ENCODE data around the gene ZNF511. TPM values are rescaled to one million over a fixed set of nuclear protein-coding genes. Genes with fewer than 3 reads are reported as not detected.

The ZNF511 gene
- total and polyA plus RNA-seq, 2 experiments from 2014 or later, result 53.7 to 150 TPM

GRCh38 chr10:133310399-133310755 lies 1.7 kb downstream of the ZNF511 start:
- H3K4me3 ChIP-seq, result no peak overlapping the region
- TF ChIP-seq, protein P1, sequence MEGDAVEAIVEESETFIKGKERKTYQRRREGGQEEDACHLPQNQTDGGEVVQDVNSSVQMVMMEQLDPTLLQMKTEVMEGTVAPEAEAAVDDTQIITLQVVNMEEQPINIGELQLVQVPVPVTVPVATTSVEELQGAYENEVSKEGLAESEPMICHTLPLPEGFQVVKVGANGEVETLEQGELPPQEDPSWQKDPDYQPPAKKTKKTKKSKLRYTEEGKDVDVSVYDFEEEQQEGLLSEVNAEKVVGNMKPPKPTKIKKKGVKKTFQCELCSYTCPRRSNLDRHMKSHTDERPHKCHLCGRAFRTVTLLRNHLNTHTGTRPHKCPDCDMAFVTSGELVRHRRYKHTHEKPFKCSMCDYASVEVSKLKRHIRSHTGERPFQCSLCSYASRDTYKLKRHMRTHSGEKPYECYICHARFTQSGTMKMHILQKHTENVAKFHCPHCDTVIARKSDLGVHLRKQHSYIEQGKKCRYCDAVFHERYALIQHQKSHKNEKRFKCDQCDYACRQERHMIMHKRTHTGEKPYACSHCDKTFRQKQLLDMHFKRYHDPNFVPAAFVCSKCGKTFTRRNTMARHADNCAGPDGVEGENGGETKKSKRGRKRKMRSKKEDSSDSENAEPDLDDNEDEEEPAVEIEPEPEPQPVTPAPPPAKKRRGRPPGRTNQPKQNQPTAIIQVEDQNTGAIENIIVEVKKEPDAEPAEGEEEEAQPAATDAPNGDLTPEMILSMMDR (IDR thresholded peaks at IDR 0.05; ENCODE audit: low read depth, low read length), result no peak
- no peaks in the 10 kb centered on the region for H3K9me3 ChIP-seq (ENCODE audit: low read depth)
- H3K4me1 ChIP-seq (ENCODE audit: low read depth), result peaks cover 5% of the 10 kb centered on the region
- no peaks in the 10 kb centered on the region for H3K27me3 ChIP-seq
- no peak overlapping the region for H3K27ac ChIP-seq
- H3K36me3 ChIP-seq, result peaks cover 22% of the 10 kb centered on the region
- no peak for DNase-seq (ENCODE audit: low read depth in 1 of 2, low spot score in 1 of 2)

DNA sequence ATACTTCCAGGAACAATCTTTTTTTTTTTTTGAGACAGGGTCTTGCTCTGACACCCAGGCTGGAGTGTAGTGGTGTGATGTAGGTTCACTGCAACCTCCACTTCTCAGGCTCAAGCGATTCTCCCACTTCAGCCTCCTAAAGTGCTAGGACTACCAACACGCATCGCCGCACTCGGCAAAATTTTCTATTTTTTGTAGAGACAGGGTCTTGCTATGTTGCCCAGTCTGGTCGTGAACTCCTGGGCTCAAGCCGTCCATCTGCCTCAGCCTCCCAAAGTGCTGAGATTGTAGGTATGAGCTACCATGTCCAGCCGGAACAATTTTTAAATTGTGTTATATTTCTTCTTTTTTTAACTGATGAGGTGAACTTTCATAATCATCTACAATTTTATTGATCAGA lies 2.1 kb downstream of the ZNF511 start:
- Histone ChIP-seq H3K9me3 (ENCODE audit: low read depth) (no peaks in the 10 kb centered on the region), H3K27me3 (no peaks in the 10 kb centered on the region), H3K27ac (no peak overlapping the region), H3K4me1 (ENCODE audit: low read depth) (peaks cover 5% of the 10 kb centered on the region), H3K4me3 (no peak overlapping the region), H3K36me3 (peaks cover 22% of the 10 kb centered on the region)
- TF ChIP-seq, protein P1 (IDR thresholded peaks at IDR 0.05; ENCODE audit: low read depth, low read length), result no peak
- no peak for DNase-seq (ENCODE audit: low read depth in 1 of 2, low spot score in 1 of 2)

DNA sequence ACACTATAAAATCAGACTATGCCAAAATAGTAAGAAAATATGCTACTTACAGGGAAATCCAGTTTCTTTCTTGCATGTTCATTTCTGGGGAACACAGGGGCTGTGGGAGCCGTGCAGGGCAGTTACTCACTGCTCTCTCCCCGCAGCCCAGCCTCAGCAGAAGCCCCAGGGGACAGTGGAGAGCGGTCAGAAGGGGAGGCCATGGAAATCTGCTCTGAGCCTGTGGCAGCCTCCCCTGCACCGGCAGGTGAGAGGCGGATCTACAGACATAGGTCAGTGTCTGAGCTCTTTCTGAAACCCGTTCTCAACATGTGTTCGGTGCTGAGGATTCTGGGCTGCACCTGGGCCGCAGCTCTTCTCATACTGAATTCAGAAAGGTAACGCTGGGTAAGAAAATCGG lies 2.9 kb downstream of the ZNF511 start:
- H3K36me3 ChIP-seq, result peaks cover 22% of the 10 kb centered on the region
- no peaks in the 10 kb centered on the region for H3K9me3 ChIP-seq (ENCODE audit: low read depth)
- H3K27ac ChIP-seq, result no peak overlapping the region
- no peak overlapping the region for H3K4me3 ChIP-seq
- H3K4me1 ChIP-seq (ENCODE audit: low read depth), result peaks cover 5% of the 10 kb centered on the region
- DNase-seq (ENCODE audit: low read depth in 1 of 2, low spot score in 1 of 2), result no peak
- TF ChIP-seq, protein P1 (IDR thresholded peaks at IDR 0.05; ENCODE audit: low read depth, low read length), result no peak
- H3K27me3 ChIP-seq, result no peaks in the 10 kb centered on the region

- H3K27ac ChIP-seq, result no peak overlapping the region
- H3K36me3 ChIP-seq, result peaks cover 22% of the 10 kb centered on the region
- TF ChIP-seq, protein P1 (IDR thresholded peaks at IDR 0.05; ENCODE audit: low read depth, low read length), result no peak
- H3K4me1 ChIP-seq (ENCODE audit: low read depth), result peaks cover 4% of the 10 kb centered on the region
- no peak overlapping the region for H3K4me3 ChIP-seq
- H3K27me3 ChIP-seq, result no peaks in the 10 kb centered on the region
- H3K9me3 ChIP-seq (ENCODE audit: low read depth), result no peaks in the 10 kb centered on the region
- DNase-seq (ENCODE audit: low read depth in 1 of 2, low spot score in 1 of 2), result no peak
These were observed 3.5 kb downstream of the ZNF511 start for GRCh38 chr10:133312016-133312768.

- TF ChIP-seq, protein P1 (IDR thresholded peaks at IDR 0.05; ENCODE audit: low read depth, low read length), result no peak
- Histone ChIP-seq H3K27ac (no peak overlapping the region), H3K4me1 (ENCODE audit: low read depth) (no peaks in the 10 kb centered on the region), H3K4me3 (no peak overlapping the region), H3K36me3 (peaks cover 22% of the 10 kb centered on the region), H3K9me3 (ENCODE audit: low read depth) (no peaks in the 10 kb centered on the region), H3K27me3 (no peaks in the 10 kb centered on the region)
- DNase-seq (ENCODE audit: low read depth in 1 of 2, low spot score in 1 of 2), result no peak
These were observed 4.0 kb downstream of the ZNF511 start for GRCh38 chr10:133312769-133313145.

Measured in cardiac muscle cell (in vitro differentiated cells and primary cell).